DOHH2 (cell line): ENCODE data around the gene FAU.

ENCODE experiments used
- CTCF ChIP-seq: fragments of 200-600 bp; sonication (generic); IDR thresholded peaks from one replicate; pipeline ENCODE4 v1.5.1; 2014; ENCODE audit warnings: antibody characterized with exemption, mild to moderate bottlenecking, low read depth, low read length; ENCODE audit not compliant: poor library complexity, severe bottlenecking
- EZH2phosphoT487 ChIP-seq: fragments of 200-600 bp; sonication (generic); IDR thresholded peaks from 2 replicates; pipeline ENCODE4 v1.6.1; 2017; ENCODE audit warnings: borderline replicate concordance, mild to moderate bottlenecking, antibody characterized with exemption, low read length, moderate library complexity, mixed read lengths

DNA sequence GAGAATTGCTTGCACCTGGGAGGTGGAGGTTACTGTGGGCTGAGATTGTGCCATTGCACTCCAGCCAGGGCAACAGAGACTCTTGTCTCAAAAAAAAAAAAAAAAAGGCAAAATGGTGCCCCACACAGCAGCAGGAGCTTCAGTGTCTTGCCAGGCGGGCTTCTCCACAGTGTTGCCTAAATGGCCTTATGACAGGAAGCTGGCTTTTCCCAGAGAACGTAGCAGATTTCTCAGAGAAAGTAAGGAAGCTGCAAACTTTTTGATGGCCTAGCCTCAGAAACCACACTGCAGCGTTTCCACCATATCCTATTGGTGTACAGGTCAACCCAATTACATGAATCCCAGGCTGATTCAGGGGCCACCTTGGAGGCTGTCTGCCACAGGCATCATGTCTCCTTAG lies 35.4 kb upstream of the FAU start:
- TF ChIP-seq CTCF (no peak), EZH2phosphoT487 (no peak)
